ENCODE data around the gene BRME1.

Gene BRME1

GRCh38 chr19:13843104-13843921 lies 62.6 kb downstream of the BRME1 start:
- DNase-seq, result no peak

GRCh38 chr19:13842291-13843103 lies 63.4 kb downstream of the BRME1 start:
- DNase-seq, result peak; percentile 84

GRCh38 chr19:13841962-13842290 lies 64.0 kb downstream of the BRME1 start:
- DNase-seq, result no peak

- peak; percentile 60 for DNase-seq
These were observed 64.6 kb downstream of the BRME1 start for GRCh38 chr19:13841086-13841961.

- peak; percentile 85 for DNase-seq
These were observed 65.4 kb downstream of the BRME1 start for GRCh38 chr19:13840305-13841085.

- no peak for DNase-seq
These were observed 66.0 kb downstream of the BRME1 start for GRCh38 chr19:13839938-13840304.

DNA sequence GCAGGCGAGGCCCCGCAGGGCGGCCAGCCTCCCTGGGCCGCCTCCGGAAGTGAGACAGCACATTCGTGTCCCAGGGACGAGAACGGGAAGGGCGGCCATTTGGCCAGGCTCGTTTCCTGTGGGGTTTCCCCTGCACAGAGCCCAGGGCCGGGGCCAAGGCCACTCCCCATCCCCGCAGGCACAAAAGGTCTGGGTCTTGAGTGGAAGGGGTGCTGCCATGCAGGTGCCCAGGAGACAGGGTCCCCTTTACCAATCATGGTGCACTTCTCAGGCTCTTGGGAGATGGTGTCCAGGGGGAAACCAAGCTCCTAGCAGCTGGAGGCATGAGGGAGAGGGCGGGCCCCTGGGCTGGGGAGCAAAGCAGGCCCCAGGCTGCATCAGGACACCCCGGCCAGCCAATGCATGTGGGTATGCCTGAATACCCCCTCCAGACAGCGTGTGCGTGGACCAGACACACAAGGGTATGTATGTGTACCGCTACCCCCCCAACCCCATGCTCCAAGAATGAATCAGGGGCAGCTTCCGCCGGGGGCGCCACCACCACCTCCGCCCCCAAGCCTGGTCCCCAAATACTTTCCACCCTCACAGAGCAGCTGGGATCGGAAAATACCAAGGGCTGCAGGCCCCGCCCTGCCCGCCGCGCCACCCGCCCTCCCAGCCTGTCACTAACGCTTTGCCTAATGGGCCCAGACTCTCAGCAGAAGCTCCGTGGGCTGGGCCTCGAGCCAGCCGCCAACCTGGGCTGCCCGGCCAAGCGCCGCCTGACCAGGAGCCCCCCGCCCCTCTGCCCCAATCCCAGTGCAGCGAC lies 66.6 kb downstream of the BRME1 start:
- DNase-seq, result peak; percentile 96

DNA sequence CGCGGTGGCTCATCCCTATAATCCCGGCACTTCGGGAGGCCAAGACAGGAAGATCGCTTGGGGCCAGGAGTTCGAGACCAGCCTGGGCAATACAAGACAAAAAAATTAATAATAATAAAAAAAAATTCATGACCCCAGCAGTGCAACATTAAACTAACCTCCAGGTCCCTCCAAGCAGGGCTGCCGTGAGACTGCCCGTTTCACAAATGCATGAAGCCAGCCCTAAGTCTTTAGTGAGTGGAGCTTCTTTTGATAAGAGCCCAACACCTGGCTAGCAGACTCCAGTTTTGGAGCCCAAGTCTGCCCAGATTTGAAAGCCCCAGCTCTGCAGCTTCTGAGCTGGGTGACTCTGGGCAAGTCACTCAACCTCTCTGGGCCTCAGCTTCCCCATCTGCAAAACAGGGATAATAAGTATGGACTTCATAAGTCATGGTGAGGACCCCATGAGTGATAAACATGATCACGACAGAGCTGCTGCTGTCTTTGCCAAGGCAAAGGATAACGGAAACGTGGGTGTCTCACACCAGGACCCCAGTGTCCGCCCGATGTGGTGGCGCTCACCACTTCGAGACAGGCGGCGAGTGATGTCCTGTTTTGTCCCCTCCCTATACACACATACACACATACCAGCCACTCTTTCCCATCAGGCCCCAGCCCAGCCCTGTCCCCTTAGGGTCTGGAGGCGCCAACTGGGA lies 67.3 kb downstream of the BRME1 start:
- no peak for DNase-seq

DNA sequence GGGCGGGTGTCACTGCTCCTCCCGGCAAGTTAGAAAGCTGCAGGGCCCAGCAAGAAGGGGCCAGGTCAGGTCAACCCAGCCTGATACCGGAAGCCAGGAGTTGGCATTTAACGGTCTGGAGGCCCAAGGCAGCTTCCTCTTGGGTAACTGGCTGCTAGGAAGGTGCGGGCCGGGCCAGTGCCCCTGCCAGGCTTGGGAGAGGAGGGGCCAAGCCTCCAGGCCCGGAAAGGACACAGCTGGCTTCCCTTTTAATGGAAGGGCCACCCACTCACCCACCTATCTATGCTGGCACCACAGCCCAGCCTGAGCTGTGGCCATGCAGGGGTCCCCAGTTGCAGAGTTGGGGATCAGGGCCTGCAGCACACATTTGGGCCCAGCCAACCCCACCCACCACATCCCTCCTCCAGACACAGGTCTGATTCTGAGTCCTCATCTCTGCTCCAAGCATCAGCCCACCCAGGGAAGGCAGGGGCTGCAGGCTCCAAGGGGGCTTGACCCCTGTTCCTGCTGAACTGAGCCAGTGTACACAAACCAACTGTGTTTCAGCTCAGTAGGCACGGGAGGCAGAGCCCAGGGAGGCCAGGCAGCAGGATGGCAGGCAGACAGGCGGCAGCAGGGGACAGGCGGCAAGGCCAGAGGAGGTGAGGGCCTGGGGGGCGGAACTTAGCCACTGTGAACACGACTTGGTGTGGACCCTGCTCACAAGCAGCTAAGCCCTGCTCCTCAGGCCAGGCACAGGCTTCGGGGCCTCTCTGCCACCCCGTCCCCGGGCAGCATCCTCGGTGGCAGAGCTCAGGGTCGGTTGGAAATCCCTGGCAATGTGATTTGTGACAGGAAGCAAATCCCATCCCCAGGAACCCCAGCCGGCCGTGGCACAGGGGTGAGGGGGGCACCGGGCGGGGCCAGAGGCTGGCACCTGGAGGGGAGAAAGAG lies 69.9 kb downstream of the BRME1 start:
- peak; percentile 57 for DNase-seq

DNA sequence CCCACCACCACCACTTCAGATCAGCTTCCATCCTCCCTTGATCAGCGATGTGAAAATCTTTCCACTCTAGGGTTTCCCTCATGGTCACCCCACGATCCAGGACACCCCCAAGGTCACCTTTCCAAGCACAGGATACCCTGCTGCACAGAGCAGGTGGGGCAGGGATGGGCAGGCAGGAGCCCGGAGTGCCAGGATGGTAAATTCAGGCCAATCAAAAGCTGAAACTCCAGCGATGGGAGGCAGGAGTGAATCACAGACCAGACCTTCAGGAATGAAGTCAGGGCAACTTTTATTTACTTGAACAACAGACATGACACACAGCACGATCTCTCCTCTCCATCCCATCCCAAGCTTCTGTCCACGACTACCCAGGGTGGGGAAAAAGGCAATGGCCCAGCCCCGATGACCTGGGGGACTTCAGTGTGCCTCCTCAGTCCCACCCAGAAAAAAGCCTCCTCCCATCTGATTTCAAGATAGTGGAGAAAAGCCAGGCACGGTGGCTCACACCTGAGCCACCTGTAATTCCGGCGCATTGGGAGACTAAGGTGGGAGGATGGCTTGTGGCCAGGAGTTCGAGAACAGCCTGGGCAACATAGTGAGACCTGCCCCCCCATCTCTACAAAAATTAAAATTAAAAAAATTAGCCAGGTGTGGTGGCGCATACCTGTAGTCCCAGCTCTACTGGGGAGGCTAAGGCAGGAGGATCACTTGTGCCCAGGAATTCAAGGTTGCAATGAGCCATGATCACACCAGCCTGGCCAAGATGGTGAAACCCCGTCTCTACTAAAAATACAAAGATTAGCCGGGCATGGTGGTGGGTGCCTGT lies 71.5 kb downstream of the BRME1 start:
- no peak for DNase-seq

DNA sequence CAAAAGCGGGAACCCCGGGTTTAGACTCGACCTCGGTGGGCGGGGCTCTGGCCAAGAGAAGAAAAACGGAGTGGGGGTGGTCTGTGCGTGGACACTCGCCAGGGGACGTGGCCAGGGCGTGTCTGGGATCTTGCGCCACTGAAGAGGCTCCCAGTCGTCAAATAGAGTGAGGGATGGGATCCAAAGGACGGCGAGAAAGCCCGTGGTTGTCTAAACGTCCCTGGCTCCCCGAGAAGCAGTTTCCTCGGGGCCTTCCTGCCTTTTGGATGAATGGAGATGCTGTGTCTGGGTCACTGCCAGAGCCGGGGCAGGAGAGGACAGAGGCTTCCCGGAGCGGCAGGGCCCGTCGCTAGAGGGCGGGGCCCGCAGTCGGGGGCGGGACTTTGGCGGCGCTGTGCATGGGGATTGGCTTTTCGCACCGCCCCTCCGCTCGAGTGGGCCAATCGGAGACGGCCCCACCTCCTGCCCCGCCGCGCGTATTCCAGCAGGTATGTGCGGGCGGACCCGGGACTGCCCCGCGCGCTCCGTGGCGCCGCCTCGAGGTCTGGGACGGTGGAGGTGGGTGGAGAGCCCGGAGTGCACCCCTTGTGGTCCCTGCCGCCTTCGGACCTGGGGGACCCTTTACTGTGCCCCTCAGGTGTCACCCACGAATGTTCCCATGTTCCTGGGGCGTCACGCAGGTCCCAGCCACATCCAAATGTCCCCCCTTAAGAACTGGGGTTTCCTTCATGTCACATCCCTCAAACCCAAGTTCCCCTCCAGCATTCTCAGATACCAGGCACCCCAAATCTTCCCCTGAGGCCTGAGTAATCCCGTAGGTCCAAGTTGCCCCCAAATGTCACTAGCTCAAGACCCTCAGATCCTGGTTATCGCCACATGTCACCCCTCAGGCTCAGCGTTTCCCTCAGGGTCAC lies 72.3 kb downstream of the BRME1 start:
- peak; percentile 84 for DNase-seq

Data from inflammatory macrophage treated with lipopolysaccharide for 4 hours (primary cell).